Ovary (tissue), 9 donors: Measurements from ENCODE around the gene BCL7A. TPM values are rescaled to one million over a fixed set of nuclear protein-coding genes. Genes with fewer than 3 reads are reported as not detected.
A peak's percentile ranks its signal among the peaks of the same experiment; 100 is the strongest.

Experiments
- DNase-seq, 5 donors: peaks; one replicate each; pipeline ENCODE4 v3.0.0-alpha.2; 2019 to 2020
- H3K27ac ChIP-seq, 2 donors: fragments of 200-600 bp; one replicate each; pipeline versions ENCODE4 v1.5.1 to v1.8.0; 2019 to 2022
- H3K27me3 ChIP-seq: fragments of 200-600 bp; one replicate; pipeline ENCODE4 v1.8.0; 2022
- H3K36me3 ChIP-seq: fragments of 200-600 bp; sonication (generic); one replicate; pipeline ENCODE4 v1.5.1; 2019
- H3K4me1 ChIP-seq: one replicate; pipeline ENCODE4 v1.8.1; 2013; ENCODE audit warnings: mild to moderate bottlenecking, moderate library complexity; ENCODE audit not compliant: insufficient read depth
- H3K4me3 ChIP-seq: fragments of 200-600 bp; sonication (generic); one replicate; pipeline ENCODE4 v1.5.1; 2017
- H3K9me3 ChIP-seq, 2 donors: fragments of 200-600 bp in 1 of 2; sonication (generic) in 1 of 2; one replicate each; pipeline versions ENCODE4 v1.5.1 to v1.8.1; 2013 to 2019; ENCODE audit warnings: mild to moderate bottlenecking in 1 of 2, moderate library complexity in 1 of 2
- CTCF ChIP-seq, 3 donors: fragments of 450-650 bp in 2 of 3; fragments of 200-600 bp in 1 of 3; IDR thresholded peaks; one replicate each; pipeline versions ENCODE4 v1.5.1 to v1.8.0; 2016 to 2022; ENCODE audit warnings: antibody characterized with exemption in 3 of 3, mild to moderate bottlenecking in 1 of 3
- EP300 ChIP-seq: sonication (generic); formaldehyde crosslinking; IDR thresholded peaks from one replicate; pipeline ENCODE4 v1.6.1; 2017; ENCODE audit warnings: antibody characterized with exemption
- POLR2A ChIP-seq: fragments of 450-650 bp; IDR thresholded peaks from one replicate; pipeline ENCODE4 v1.6.1; 2017; ENCODE audit warnings: antibody characterized with exemption, mild to moderate bottlenecking, moderate library complexity
- WGBS, 3 donors: extraction: QIAGEN DNeasy Blood & Tissue Kit in 1 of 3; methylation state at CpG; one replicate each; pipeline versions ENCODE4 v1.1.5 to v1.1.7; 2013 to 2017; 5-methylcytosine and 5-hydroxymethylcytosine counted together
- intact Hi-C, 4 donors: fragments of 100-400 bp; cut with DNase I; formaldehyde crosslinking; loops; one replicate each; pipeline versions ENCODE4 v1.11.0 to v1.15.1; 2022 to 2023
- polyA plus RNA-seq, 2 donors: library from polyadenylated mRNA; stranded (reverse); fragments of 200-250 nt in 1 of 2; fragments of 350-450 nt in 1 of 2; fragmentation: Illumina TruSeq in 1 of 2; extraction: RNeasy Lipid Tissue Mini Kit (QIAGEN cat#74804) in 1 of 2; gene quantifications; one replicate each; pipeline ENCODE4 v1.2.3, GENCODE V29; 2013 to 2014
- total RNA-seq, 7 donors: library from RNA; depleted of rRNA in 2 of 7; stranded (reverse); fragments of >200 nt in 2 of 7; fragmentation: NEBNext Ultra II Directional in 3 of 7; extraction: Animal tissue kit (Norgen Biotek cat#: 25700) in 3 of 7; gene quantifications; one replicate each; pipeline versions ENCODE4 v1.1.0 to v1.2.4, GENCODE V29; 2016 to 2023
- donor health status: DM: no; HTN: no; CAD: no; lungs with moderate emphysema.
- donor health status: DM: no; HTN: no; CAD: no.
- donor health status: Bipolar disorder and iron deficiency.
- donor health status: DM: yes; HTN: yes; CAD: no.
- donor health status: DM: no; HTN: no; CAD: no.
- donor health status: DM: yes; HTN: yes; CAD: no.

BCL7A gene
- total and polyA plus RNA-seq, 9 donors: 4.4 to 9.1 (median 6.4) TPM

- no peak for TF ChIP-seq EP300
- TF ChIP-seq CTCF (IDR thresholded peaks at IDR 0.05): no peak
- H3K36me3 ChIP-seq: no peaks in the 10 kb centered on the region
- intact Hi-C loops: no loop called here
- H3K27ac ChIP-seq: no peak overlapping the region
- no peak overlapping the region for H3K4me3 ChIP-seq
- H3K9me3 ChIP-seq: no peaks in the 10 kb centered on the region
- 75 to 83% (median 79%) methylated on average over 8 of the region's 8 CpGs for WGBS, 3 donors
- DNase-seq: peak in 1 of 5 donors; percentile 3
- no peaks in the 10 kb centered on the region for H3K27me3 ChIP-seq
- H3K4me1 ChIP-seq: peaks cover 36% of the 10 kb centered on the region
Observed at GRCh38 chr12:122086116-122086515, 64.4 kb downstream of the BCL7A start.

- no peaks in the 10 kb centered on the region for H3K36me3 ChIP-seq
- no peak overlapping the region for H3K27ac ChIP-seq
- H3K4me1 ChIP-seq: peaks cover 37% of the 10 kb centered on the region
- TF ChIP-seq EP300: no peak
- TF ChIP-seq CTCF (IDR thresholded peaks at IDR 0.05): no peak
- no peak for TF ChIP-seq POLR2A
- 51 to 69% (median 67%) methylated on average over 18 of the region's 18 CpGs for WGBS, 3 donors
- no peak overlapping the region for H3K4me3 ChIP-seq
- no peaks in the 10 kb centered on the region for H3K9me3 ChIP-seq
- intact Hi-C loops: no loop called here
- no peak for DNase-seq
- no peaks in the 10 kb centered on the region for H3K27me3 ChIP-seq
Observed at GRCh38 chr12:122086641-122087285, 65.1 kb downstream of the BCL7A start.

- WGBS, 3 donors: 61 to 68% (median 65%) methylated on average over 17 of the region's 17 CpGs
- Histone ChIP-seq H3K27me3 (no peaks in the 10 kb centered on the region), H3K36me3 (no peaks in the 10 kb centered on the region), H3K27ac (peak overlapping the region in 1 of 2 donors; percentile 13), H3K4me1 (peaks cover 42% of the 10 kb centered on the region), H3K9me3 (no peaks in the 10 kb centered on the region), H3K4me3 (no peak overlapping the region)
- no peak for TF ChIP-seq CTCF (IDR thresholded peaks at IDR 0.05)
- TF ChIP-seq EP300: no peak
- DNase-seq: no peak
- intact Hi-C loops: no loop called here
Observed at GRCh38 chr12:122087431-122088178, 65.9 kb downstream of the BCL7A start.

- Histone ChIP-seq H3K27me3 (no peaks in the 10 kb centered on the region), H3K4me3 (no peak overlapping the region), H3K27ac (peak overlapping the region in 1 of 2 donors; percentile 13), H3K9me3 (no peaks in the 10 kb centered on the region), H3K4me1 (peaks cover 45% of the 10 kb centered on the region), H3K36me3 (no peaks in the 10 kb centered on the region)
- WGBS, 3 donors: 49 to 62% (median 55%) methylated on average over 9 of the region's 9 CpGs
- DNase-seq: no peak
- TF ChIP-seq POLR2A: no peak
- no peak for TF ChIP-seq CTCF (IDR thresholded peaks at IDR 0.05)
- no peak for TF ChIP-seq EP300
- intact Hi-C loops: no loop called here
Observed at GRCh38 chr12:122088179-122088810, 66.6 kb downstream of the BCL7A start.
